ENCODE measurements around the gene MEGF11.

DNA sequence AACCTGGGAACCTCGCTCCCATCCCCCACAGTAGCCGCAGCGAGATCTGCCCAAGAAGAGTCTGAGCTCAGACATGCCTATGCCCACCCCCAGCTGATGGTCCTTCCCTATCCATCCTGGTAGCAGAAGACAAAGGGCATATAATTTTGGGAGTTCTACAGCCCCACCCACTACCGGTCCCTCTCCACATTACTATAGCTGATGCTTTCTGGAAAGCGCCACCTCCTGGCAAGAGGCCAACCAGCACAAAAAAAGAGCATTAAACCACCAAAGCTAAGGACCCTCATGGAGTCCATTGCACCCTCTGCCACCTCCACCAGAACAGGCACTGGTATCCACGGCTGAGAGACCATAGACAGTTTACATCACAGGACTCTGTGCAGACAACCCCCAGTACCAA lies 168.4 kb downstream of the MEGF11 start:
- TF ChIP-seq, protein P1, sequence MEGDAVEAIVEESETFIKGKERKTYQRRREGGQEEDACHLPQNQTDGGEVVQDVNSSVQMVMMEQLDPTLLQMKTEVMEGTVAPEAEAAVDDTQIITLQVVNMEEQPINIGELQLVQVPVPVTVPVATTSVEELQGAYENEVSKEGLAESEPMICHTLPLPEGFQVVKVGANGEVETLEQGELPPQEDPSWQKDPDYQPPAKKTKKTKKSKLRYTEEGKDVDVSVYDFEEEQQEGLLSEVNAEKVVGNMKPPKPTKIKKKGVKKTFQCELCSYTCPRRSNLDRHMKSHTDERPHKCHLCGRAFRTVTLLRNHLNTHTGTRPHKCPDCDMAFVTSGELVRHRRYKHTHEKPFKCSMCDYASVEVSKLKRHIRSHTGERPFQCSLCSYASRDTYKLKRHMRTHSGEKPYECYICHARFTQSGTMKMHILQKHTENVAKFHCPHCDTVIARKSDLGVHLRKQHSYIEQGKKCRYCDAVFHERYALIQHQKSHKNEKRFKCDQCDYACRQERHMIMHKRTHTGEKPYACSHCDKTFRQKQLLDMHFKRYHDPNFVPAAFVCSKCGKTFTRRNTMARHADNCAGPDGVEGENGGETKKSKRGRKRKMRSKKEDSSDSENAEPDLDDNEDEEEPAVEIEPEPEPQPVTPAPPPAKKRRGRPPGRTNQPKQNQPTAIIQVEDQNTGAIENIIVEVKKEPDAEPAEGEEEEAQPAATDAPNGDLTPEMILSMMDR (IDR thresholded peaks at IDR 0.05): no peak
- TF ChIP-seq POLR2A (IDR thresholded peaks at IDR 0.05) (no peak), POLR2AphosphoS5 (IDR thresholded peaks at IDR 0.05) (no peak)

All from breast epithelium (tissue), 3 donors.